Measurements from ENCODE around the gene MYO1B.

Gene MYO1B

GRCh38 chr2:191245046-191245868, at the start of gene MYO1B:
Gene MYO1B (plus strand): TSS chr2:191245404. CDS start chr2:191276896, 31,492 bp downstream.
- DNase-seq (ENCODE audit: low read depth): no peak
- peak within 1 kb of the TSS; percentile 75 for H3K4me3 ChIP-seq (ENCODE audit: low read length)
- peak; percentile 47 for TF ChIP-seq CTCF (conservative IDR thresholded peaks at IDR 0.05; ENCODE audit: low read depth, low read length)

- no peak overlapping the region for H3K4me3 ChIP-seq (ENCODE audit: low read length)
- TF ChIP-seq CTCF (conservative IDR thresholded peaks at IDR 0.05; ENCODE audit: low read depth, low read length): no peak
- no peak for DNase-seq (ENCODE audit: low read depth)
Measured at GRCh38 chr2:191197096-191197495, 48.1 kb upstream of the MYO1B start.

GRCh38 chr2:191198271-191198670, 46.9 kb upstream of the MYO1B start:
- H3K4me3 ChIP-seq (ENCODE audit: low read length): no peak overlapping the region
- no peak for DNase-seq (ENCODE audit: low read depth)
- no peak for TF ChIP-seq CTCF (conservative IDR thresholded peaks at IDR 0.05; ENCODE audit: low read depth, low read length)

GRCh38 chr2:191199929-191200512, 45.2 kb upstream of the MYO1B start:
- no peak for DNase-seq (ENCODE audit: low read depth)
- no peak overlapping the region for H3K4me3 ChIP-seq (ENCODE audit: low read length)
- no peak for TF ChIP-seq CTCF (conservative IDR thresholded peaks at IDR 0.05; ENCODE audit: low read depth, low read length)

GRCh38 chr2:191200910-191201309, 44.3 kb upstream of the MYO1B start:
- H3K4me3 ChIP-seq (ENCODE audit: low read length): no peak overlapping the region
- no peak for TF ChIP-seq CTCF (conservative IDR thresholded peaks at IDR 0.05; ENCODE audit: low read depth, low read length)
- DNase-seq (ENCODE audit: low read depth): no peak

GRCh38 chr2:191202209-191202721, 42.9 kb upstream of the MYO1B start:
- no peak for DNase-seq (ENCODE audit: low read depth)
- no peak overlapping the region for H3K4me3 ChIP-seq (ENCODE audit: low read length)
- TF ChIP-seq CTCF (conservative IDR thresholded peaks at IDR 0.05; ENCODE audit: low read depth, low read length): no peak
